OCI-LY3 (cell line): ENCODE results near the gene ZDHHC13.

Experiments used
- H2AFZ ChIP-seq: fragments of 200-600, 300-600 bp; shearing (Covaris generic); 2 replicates; pipeline ENCODE4 v1.6.0; 2014; ENCODE audit warnings: antibody characterized with exemption, low read depth, low read length
- H3K27ac ChIP-seq: fragments of 200-600, 300-600 bp; sonication (generic); 2 replicates; pipeline ENCODE4 v1.5.1; 2014; ENCODE audit warnings: mild to moderate bottlenecking, low read length, moderate library complexity, mixed read lengths
- H3K27me3 ChIP-seq: fragments of 200-600, 300-600 bp; sonication (generic); 2 replicates; pipeline ENCODE4 v1.6.1; 2014; ENCODE audit warnings: low read depth, low read length, mixed read lengths
- H3K36me3 ChIP-seq: fragments of 200-600, 300-600 bp; sonication (generic); replicated peaks from 2 replicates; pipeline ENCODE3; 2014; ENCODE audit warnings: low read depth, low read length, mixed read lengths
- H3K4me1 ChIP-seq: fragments of 300-600, 200-600 bp; sonication (generic); 2 replicates; pipeline ENCODE4 v1.6.1; 2014; ENCODE audit warnings: low read length, mixed read lengths
- H3K4me2 ChIP-seq: fragments of 200-600, 300-600 bp; sonication (generic); 2 replicates; pipeline ENCODE4 v1.6.1; 2014; ENCODE audit warnings: low read length, mixed read lengths
- H3K4me3 ChIP-seq: fragments of 300-600, 200-600 bp; sonication (generic); 2 replicates; pipeline ENCODE4 v1.5.1; 2014; ENCODE audit warnings: antibody characterized with exemption, mild to moderate bottlenecking, low read length, moderate library complexity
- H3K79me2 ChIP-seq: fragments of 300-600, 200-600 bp; shearing (Covaris generic); 2 replicates; pipeline ENCODE4 v1.6.1; 2014; ENCODE audit warnings: mild to moderate bottlenecking, low read length, mixed read lengths
- H3K9ac ChIP-seq: fragments of 300-600, 200-600 bp; shearing (Covaris generic); 2 replicates; pipeline ENCODE4 v1.6.0; 2014; ENCODE audit warnings: mild to moderate bottlenecking, low read length, moderate library complexity
- H3K9me3 ChIP-seq: fragments of 200-600, 300-600 bp; shearing (Covaris generic); 2 replicates; pipeline ENCODE4 v1.6.1; 2014; ENCODE audit warnings: low read length, mixed read lengths; ENCODE audit not compliant: insufficient read depth
- H4K20me1 ChIP-seq: fragments of 200-600, 300-600 bp; sonication (generic); 2 replicates; pipeline ENCODE4 v1.6.1; 2016; ENCODE audit warnings: low read length, mixed read lengths; ENCODE audit not compliant: insufficient read depth
- CTCF ChIP-seq: fragments of 200-600, 300-600 bp; sonication (generic); IDR thresholded peaks from 2 replicates; pipeline ENCODE4 v1.5.1; 2014; ENCODE audit warnings: antibody characterized with exemption, low read length, low read depth
- EZH2phosphoT487 ChIP-seq: fragments of 200-600 bp; shearing (Covaris generic); IDR thresholded peaks from 2 replicates; pipeline ENCODE4 v1.6.1; 2018; ENCODE audit warnings: antibody characterized with exemption, mixed run types, low read depth

ZDHHC13 gene

GRCh38 chr11:19208181-19208580 is 91.2 kb downstream of the ZDHHC13 start:
- H3K9me3 ChIP-seq: no peaks in the 10 kb centered on the region
- H3K9ac ChIP-seq: no peak overlapping the region
- H4K20me1 ChIP-seq: no peaks in the 10 kb centered on the region
- peaks cover 36% of the 10 kb centered on the region for H3K27me3 ChIP-seq
- H3K79me2 ChIP-seq: no peaks in the 10 kb centered on the region
- TF ChIP-seq CTCF (no peak), EZH2phosphoT487 (no peak)
- no peak overlapping the region for H3K4me2 ChIP-seq
- H3K36me3 ChIP-seq: no peaks in the 10 kb centered on the region
- H3K27ac ChIP-seq: no peak overlapping the region
- no peak overlapping the region for H2AFZ ChIP-seq
- H3K4me3 ChIP-seq: no peak overlapping the region
- H3K4me1 ChIP-seq: no peaks in the 10 kb centered on the region

GRCh38 chr11:19208959-19209546 is 92.1 kb downstream of the ZDHHC13 start:
- Histone ChIP-seq H4K20me1 (no peaks in the 10 kb centered on the region), H3K9ac (no peak overlapping the region), H3K4me1 (no peaks in the 10 kb centered on the region), H3K4me2 (no peak overlapping the region), H2AFZ (no peak overlapping the region), H3K27ac (no peak overlapping the region), H3K27me3 (peaks cover 45% of the 10 kb centered on the region), H3K4me3 (no peak overlapping the region), H3K9me3 (no peaks in the 10 kb centered on the region), H3K79me2 (no peaks in the 10 kb centered on the region), H3K36me3 (no peaks in the 10 kb centered on the region)
- TF ChIP-seq CTCF (no peak), EZH2phosphoT487 (no peak)

- Histone ChIP-seq H3K4me2 (no peak overlapping the region), H3K27me3 (peaks cover 52% of the 10 kb centered on the region), H4K20me1 (no peaks in the 10 kb centered on the region), H3K4me3 (no peak overlapping the region), H3K4me1 (no peaks in the 10 kb centered on the region), H3K79me2 (no peaks in the 10 kb centered on the region), H3K36me3 (no peaks in the 10 kb centered on the region), H2AFZ (no peak overlapping the region), H3K9me3 (no peaks in the 10 kb centered on the region), H3K27ac (no peak overlapping the region), H3K9ac (no peak overlapping the region)
- no peak for TF ChIP-seq CTCF
- no peak for TF ChIP-seq EZH2phosphoT487
Observed at GRCh38 chr11:19209617-19210370, 92.8 kb downstream of the ZDHHC13 start.

- Histone ChIP-seq H3K27me3 (peaks cover 22% of the 10 kb centered on the region), H3K4me2 (no peak overlapping the region), H2AFZ (no peak overlapping the region), H3K36me3 (no peaks in the 10 kb centered on the region), H4K20me1 (no peaks in the 10 kb centered on the region), H3K27ac (no peak overlapping the region), H3K9me3 (no peaks in the 10 kb centered on the region), H3K4me3 (no peak overlapping the region), H3K79me2 (no peaks in the 10 kb centered on the region), H3K9ac (no peak overlapping the region), H3K4me1 (no peaks in the 10 kb centered on the region)
- no peak for TF ChIP-seq EZH2phosphoT487
- no peak for TF ChIP-seq CTCF
Observed at GRCh38 chr11:19216021-19216420, 99.1 kb downstream of the ZDHHC13 start.
